ENCODE results near the gene ALPL. TPM values are rescaled to one million over a fixed set of nuclear protein-coding genes. Genes with fewer than 3 reads are reported as not detected.

The ALPL gene
- polyA plus RNA-seq, 1 donor (not counting 4 experiments of a cell fraction or from before 2014, with no cell fraction given) = not detected

DNA sequence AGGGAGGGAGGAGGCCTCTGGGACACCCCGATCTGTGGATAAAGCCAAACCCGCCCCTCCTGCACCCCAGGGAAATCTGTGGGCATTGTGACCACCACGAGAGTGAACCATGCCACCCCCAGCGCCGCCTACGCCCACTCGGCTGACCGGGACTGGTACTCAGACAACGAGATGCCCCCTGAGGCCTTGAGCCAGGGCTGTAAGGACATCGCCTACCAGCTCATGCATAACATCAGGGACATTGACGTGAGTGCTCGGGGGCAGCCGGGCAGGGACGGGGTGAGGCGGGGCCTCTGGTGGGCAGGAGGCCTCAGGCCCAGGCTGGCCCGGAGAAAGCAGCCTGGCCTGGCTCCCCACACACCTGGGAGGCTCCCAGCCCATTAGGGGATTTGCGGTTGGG is 54.7 kb downstream of the ALPL start:
- no peak overlapping the region for H3K4me3 ChIP-seq (ENCODE audit: control insufficient read depth in 2 of 3, extremely low read depth in 1 of 3, insufficient read depth in 2 of 3, low read depth in 1 of 3, low read length in 3 of 3)
- no peaks in the 10 kb centered on the region for H3K9me3 ChIP-seq (ENCODE audit: control insufficient read depth, low read depth, low read length)
- H3K79me2 ChIP-seq (ENCODE audit: control insufficient read depth, insufficient read depth, low read length) = no peaks in the 10 kb centered on the region
- H3K27me3 ChIP-seq (ENCODE audit: control insufficient read depth, extremely low read depth, insufficient read depth, low read length) = no peaks in the 10 kb centered on the region
- no peak overlapping the region for H3K27ac ChIP-seq (ENCODE audit: control insufficient read depth, insufficient read depth, low read length)
- FAIRE-seq = no peak
- H3K4me1 ChIP-seq (ENCODE audit: control insufficient read depth, extremely low read depth, insufficient read depth, low read length) = no peaks in the 10 kb centered on the region
- no peaks in the 10 kb centered on the region for H3K9me1 ChIP-seq (ENCODE audit: control insufficient read depth, extremely low read depth, insufficient read depth, low read length)
- no peaks in the 10 kb centered on the region for H4K20me1 ChIP-seq (ENCODE audit: control insufficient read depth, extremely low read depth, insufficient read depth, low read length)
- TF ChIP-seq, protein P1, sequence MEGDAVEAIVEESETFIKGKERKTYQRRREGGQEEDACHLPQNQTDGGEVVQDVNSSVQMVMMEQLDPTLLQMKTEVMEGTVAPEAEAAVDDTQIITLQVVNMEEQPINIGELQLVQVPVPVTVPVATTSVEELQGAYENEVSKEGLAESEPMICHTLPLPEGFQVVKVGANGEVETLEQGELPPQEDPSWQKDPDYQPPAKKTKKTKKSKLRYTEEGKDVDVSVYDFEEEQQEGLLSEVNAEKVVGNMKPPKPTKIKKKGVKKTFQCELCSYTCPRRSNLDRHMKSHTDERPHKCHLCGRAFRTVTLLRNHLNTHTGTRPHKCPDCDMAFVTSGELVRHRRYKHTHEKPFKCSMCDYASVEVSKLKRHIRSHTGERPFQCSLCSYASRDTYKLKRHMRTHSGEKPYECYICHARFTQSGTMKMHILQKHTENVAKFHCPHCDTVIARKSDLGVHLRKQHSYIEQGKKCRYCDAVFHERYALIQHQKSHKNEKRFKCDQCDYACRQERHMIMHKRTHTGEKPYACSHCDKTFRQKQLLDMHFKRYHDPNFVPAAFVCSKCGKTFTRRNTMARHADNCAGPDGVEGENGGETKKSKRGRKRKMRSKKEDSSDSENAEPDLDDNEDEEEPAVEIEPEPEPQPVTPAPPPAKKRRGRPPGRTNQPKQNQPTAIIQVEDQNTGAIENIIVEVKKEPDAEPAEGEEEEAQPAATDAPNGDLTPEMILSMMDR (optimal IDR thresholded peaks at IDR 0.05 in 1 of 3, IDR thresholded peaks at IDR 0.05 in 1 of 3, conservative IDR thresholded peaks at IDR 0.05 in 1 of 3; ENCODE audit: extremely low read depth in 1 of 3, insufficient read depth in 2 of 3, low read length in 3 of 3) = no peak
- TF ChIP-seq EZH2 (IDR thresholded peaks at IDR 0.05; ENCODE audit: low read length) = no peak
- H3K4me2 ChIP-seq (ENCODE audit: control insufficient read depth, extremely low read depth, insufficient read depth, low read depth, low read length) = no peak overlapping the region
- no peak for DNase-seq (ENCODE audit: low read depth, low spot score)
- H3K36me3 ChIP-seq (ENCODE audit: control insufficient read depth in 2 of 2, extremely low read depth in 1 of 2, insufficient read depth in 2 of 2, low read length in 2 of 2) = no peaks in the 10 kb centered on the region
- no peak overlapping the region for H3K9ac ChIP-seq (ENCODE audit: control insufficient read depth, extremely low read depth, insufficient read depth, low read length)
- no peak overlapping the region for H2AFZ ChIP-seq (ENCODE audit: control insufficient read depth, low read length)
- dilution Hi-C loops (cut with MboI; ENCODE audit: extremely low pct_ligation_motif_present, low sequenced_read_pairs) = no loop called here

DNA sequence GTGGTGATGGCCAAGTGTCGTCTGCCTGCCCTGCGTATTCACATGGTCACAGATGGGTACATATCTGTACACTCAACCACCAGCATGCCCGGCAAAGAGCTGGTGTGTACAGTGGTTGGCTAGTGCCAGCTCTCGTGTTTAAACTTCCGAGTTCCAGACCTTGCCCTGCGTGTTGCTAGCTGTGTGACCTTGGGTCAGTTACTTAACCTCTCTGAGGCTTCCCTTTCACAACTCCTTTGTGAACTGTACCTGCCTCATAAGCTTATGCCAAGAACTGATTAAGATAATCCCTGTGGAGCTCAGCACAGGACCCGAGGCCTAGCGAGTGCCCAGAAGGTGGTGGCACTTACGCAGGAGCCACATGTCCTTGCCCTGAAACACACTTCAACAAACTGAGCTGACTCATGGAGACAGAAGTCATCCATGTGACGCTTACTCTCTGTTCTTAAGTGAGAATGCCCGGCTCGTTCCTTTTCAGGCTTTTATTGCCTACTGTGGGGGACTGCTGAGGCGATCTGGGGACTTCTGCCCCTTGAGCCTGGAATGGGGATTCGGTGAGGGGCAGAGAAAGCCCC is 55.4 kb downstream of the ALPL start:
- Histone ChIP-seq H2AFZ (ENCODE audit: control insufficient read depth, low read length) (no peak overlapping the region), H3K9me3 (ENCODE audit: control insufficient read depth, low read depth, low read length) (no peaks in the 10 kb centered on the region), H3K79me2 (ENCODE audit: control insufficient read depth, insufficient read depth, low read length) (no peaks in the 10 kb centered on the region), H3K9ac (ENCODE audit: control insufficient read depth, extremely low read depth, insufficient read depth, low read length) (no peak overlapping the region), H3K9me1 (ENCODE audit: control insufficient read depth, extremely low read depth, insufficient read depth, low read length) (no peaks in the 10 kb centered on the region), H4K20me1 (ENCODE audit: control insufficient read depth, extremely low read depth, insufficient read depth, low read length) (no peaks in the 10 kb centered on the region), H3K4me3 (ENCODE audit: control insufficient read depth in 2 of 3, extremely low read depth in 1 of 3, insufficient read depth in 2 of 3, low read depth in 1 of 3, low read length in 3 of 3) (no peak overlapping the region), H3K4me1 (ENCODE audit: control insufficient read depth, extremely low read depth, insufficient read depth, low read length) (no peaks in the 10 kb centered on the region), H3K27me3 (ENCODE audit: control insufficient read depth, extremely low read depth, insufficient read depth, low read length) (peaks cover 5% of the 10 kb centered on the region), H3K27ac (ENCODE audit: control insufficient read depth, insufficient read depth, low read length) (no peak overlapping the region), H3K36me3 (ENCODE audit: control insufficient read depth in 2 of 2, extremely low read depth in 1 of 2, insufficient read depth in 2 of 2, low read length in 2 of 2) (no peaks in the 10 kb centered on the region), H3K4me2 (ENCODE audit: control insufficient read depth, extremely low read depth, insufficient read depth, low read depth, low read length) (no peak overlapping the region)
- no peak for FAIRE-seq
- TF ChIP-seq EZH2 (IDR thresholded peaks at IDR 0.05; ENCODE audit: low read length) = no peak
- TF ChIP-seq, protein P1 (optimal IDR thresholded peaks at IDR 0.05 in 1 of 3, IDR thresholded peaks at IDR 0.05 in 1 of 3, conservative IDR thresholded peaks at IDR 0.05 in 1 of 3; ENCODE audit: extremely low read depth in 1 of 3, insufficient read depth in 2 of 3, low read length in 3 of 3) = no peak
- DNase-seq (ENCODE audit: low read depth, low spot score) = no peak
- dilution Hi-C loops (cut with MboI; ENCODE audit: extremely low pct_ligation_motif_present, low sequenced_read_pairs) = no loop called here
